BLaER1 (cell line): ENCODE measurements around the gene NAPA.

Experiments
- H3K27ac ChIP-seq: shearing (Covaris generic); formaldehyde crosslinking; 2 replicates; pipeline ENCODE4 v1.8.1; 2022
- H3K27me3 ChIP-seq: shearing (Covaris generic); formaldehyde crosslinking; 2 replicates; pipeline ENCODE4 v1.8.1; 2022
- H3K36me3 ChIP-seq: shearing (Covaris generic); formaldehyde crosslinking; 2 replicates; pipeline ENCODE4 v1.8.1; 2022
- H3K4me1 ChIP-seq: shearing (Covaris generic); formaldehyde crosslinking; 2 replicates; pipeline ENCODE4 v1.8.1; 2022
- H3K4me2 ChIP-seq: shearing (Covaris generic); formaldehyde crosslinking; 2 replicates; pipeline ENCODE4 v1.8.1; 2022
- H3K4me3 ChIP-seq: shearing (Covaris generic); formaldehyde crosslinking; 2 replicates; pipeline ENCODE4 v1.8.1; 2022
- H3K9ac ChIP-seq: shearing (Covaris generic); formaldehyde crosslinking; 2 replicates; pipeline ENCODE4 v1.8.1; 2022
- H3K9me3 ChIP-seq: shearing (Covaris generic); formaldehyde crosslinking; 2 replicates; pipeline ENCODE4 v1.8.1; 2022
- H4K20me1 ChIP-seq: shearing (Covaris generic); formaldehyde crosslinking; 2 replicates; pipeline ENCODE4 v1.8.1; 2022
- Cebpa-rat ChIP-seq: shearing (Covaris generic); IDR thresholded peaks from 2 replicates; pipeline ENCODE4 v1.8.1; 2022

NAPA gene

DNA sequence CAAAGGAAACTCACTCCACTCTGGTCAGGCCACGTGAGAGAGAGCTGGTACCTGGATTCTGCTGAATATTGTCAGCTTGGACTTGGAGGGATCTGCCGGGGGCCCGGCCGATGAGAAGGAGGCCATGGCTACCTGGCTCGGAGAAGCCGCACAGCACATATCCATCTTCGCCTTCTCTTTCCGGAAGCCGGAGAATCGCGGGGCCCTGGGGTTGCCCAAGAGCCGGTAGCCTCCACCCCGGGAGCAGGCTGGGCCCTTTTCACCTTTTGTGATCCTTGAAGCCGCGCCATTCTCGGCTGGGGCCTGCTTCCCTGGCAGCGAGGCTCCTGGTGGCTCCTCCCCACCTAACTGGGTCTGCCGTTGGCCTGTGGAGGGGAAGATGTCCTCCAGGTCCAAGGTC lies 29.2 kb upstream of the NAPA start:
- H3K9ac ChIP-seq: no peak overlapping the region
- no peak overlapping the region for H3K4me3 ChIP-seq
- H3K36me3 ChIP-seq: no peaks in the 10 kb centered on the region
- no peaks in the 10 kb centered on the region for H3K9me3 ChIP-seq
- peaks cover 6% of the 10 kb centered on the region; the same call in 1 of the 2 replicates for H4K20me1 ChIP-seq
- TF ChIP-seq Cebpa-rat: no peak
- no peak overlapping the region for H3K4me2 ChIP-seq
- H3K27ac ChIP-seq: no peak overlapping the region
- peaks cover 40% of the 10 kb centered on the region for H3K27me3 ChIP-seq
- no peaks in the 10 kb centered on the region for H3K4me1 ChIP-seq

DNA sequence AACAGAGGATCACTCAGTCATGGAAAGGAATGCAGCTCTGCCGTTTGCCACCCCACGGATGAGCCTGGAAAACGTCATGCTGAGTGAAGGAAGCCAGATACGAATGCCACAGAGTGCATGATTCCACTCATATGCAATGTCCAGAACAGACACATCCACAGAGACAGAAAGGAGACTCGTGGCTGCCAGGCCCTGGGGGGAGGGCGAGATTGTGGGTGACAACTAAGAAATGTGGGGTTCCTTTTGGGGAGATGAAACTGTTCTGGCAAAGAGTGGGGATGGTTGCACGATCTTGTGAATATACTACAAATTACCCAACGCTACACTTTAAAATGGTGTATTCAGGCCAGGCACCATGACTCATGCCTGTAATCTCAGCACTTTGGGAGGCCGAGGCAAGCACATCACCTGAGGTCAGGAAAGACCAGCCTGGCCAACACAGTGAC lies 27.2 kb upstream of the NAPA start:
- no peak overlapping the region for H3K27ac ChIP-seq
- peaks cover 6% of the 10 kb centered on the region; the same call in 1 of the 2 replicates for H4K20me1 ChIP-seq
- H3K27me3 ChIP-seq: peaks cover 37% of the 10 kb centered on the region
- H3K4me2 ChIP-seq: no peak overlapping the region
- no peaks in the 10 kb centered on the region for H3K9me3 ChIP-seq
- H3K36me3 ChIP-seq: no peaks in the 10 kb centered on the region
- no peak overlapping the region for H3K9ac ChIP-seq
- no peak overlapping the region for H3K4me3 ChIP-seq
- H3K4me1 ChIP-seq: no peaks in the 10 kb centered on the region
- no peak for TF ChIP-seq Cebpa-rat

GRCh38 chr19:47541518-47541917 lies 26.7 kb upstream of the NAPA start:
- Histone ChIP-seq H4K20me1 (peaks cover 6% of the 10 kb centered on the region; the same call in 1 of the 2 replicates), H3K4me2 (no peak overlapping the region), H3K36me3 (no peaks in the 10 kb centered on the region), H3K27ac (no peak overlapping the region), H3K9ac (no peak overlapping the region), H3K27me3 (peaks cover 31% of the 10 kb centered on the region), H3K4me3 (no peak overlapping the region), H3K4me1 (no peaks in the 10 kb centered on the region), H3K9me3 (no peaks in the 10 kb centered on the region)
- TF ChIP-seq Cebpa-rat: no peak

GRCh38 chr19:47540748-47541147 lies 25.9 kb upstream of the NAPA start:
- peaks cover 6% of the 10 kb centered on the region; the same call in 1 of the 2 replicates for H4K20me1 ChIP-seq
- no peak overlapping the region for H3K27ac ChIP-seq
- H3K4me2 ChIP-seq: no peak overlapping the region
- TF ChIP-seq Cebpa-rat: no peak
- no peaks in the 10 kb centered on the region for H3K9me3 ChIP-seq
- no peaks in the 10 kb centered on the region for H3K36me3 ChIP-seq
- peaks cover 24% of the 10 kb centered on the region for H3K27me3 ChIP-seq
- no peak overlapping the region for H3K4me3 ChIP-seq
- H3K4me1 ChIP-seq: no peaks in the 10 kb centered on the region
- no peak overlapping the region for H3K9ac ChIP-seq

DNA sequence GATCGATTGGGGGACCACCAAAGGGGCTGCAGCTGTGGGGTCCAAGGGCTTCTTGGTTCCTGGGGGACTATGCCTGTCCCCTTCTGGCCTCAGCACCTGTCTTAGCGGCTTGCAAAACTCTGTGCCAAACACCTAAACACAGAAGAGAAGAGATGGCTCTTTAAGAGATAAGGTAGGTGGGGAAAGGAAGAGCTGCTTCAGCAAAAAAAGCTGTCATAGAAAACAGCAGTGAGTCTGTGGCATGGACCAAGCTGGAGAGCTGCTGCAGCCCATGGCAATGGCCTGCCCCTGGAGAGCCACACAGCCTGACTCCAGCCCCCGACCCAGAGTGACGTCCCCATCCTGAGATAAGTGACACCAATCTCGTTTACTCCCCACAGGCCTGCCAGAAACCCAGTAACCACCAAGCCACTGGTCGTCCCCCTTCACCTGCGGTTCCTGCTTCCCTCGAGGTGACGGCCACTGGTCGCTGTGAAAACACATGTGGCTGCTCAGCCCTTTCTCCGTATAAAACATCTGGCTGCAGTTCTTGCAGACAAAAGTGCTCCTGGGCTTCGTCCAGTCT lies 25.0 kb upstream of the NAPA start:
- Histone ChIP-seq H3K4me2 (no peak overlapping the region), H3K9ac (no peak overlapping the region), H3K4me3 (no peak overlapping the region), H4K20me1 (peaks cover 6% of the 10 kb centered on the region; the same call in 1 of the 2 replicates), H3K36me3 (no peaks in the 10 kb centered on the region), H3K4me1 (no peaks in the 10 kb centered on the region), H3K27ac (no peak overlapping the region), H3K9me3 (no peaks in the 10 kb centered on the region), H3K27me3 (peaks cover 14% of the 10 kb centered on the region)
- TF ChIP-seq Cebpa-rat: no peak

- Histone ChIP-seq H3K4me2 (no peak overlapping the region), H3K9me3 (no peaks in the 10 kb centered on the region), H3K27me3 (peaks cover 4% of the 10 kb centered on the region), H3K36me3 (no peaks in the 10 kb centered on the region), H3K27ac (no peak overlapping the region), H3K4me1 (no peaks in the 10 kb centered on the region), H3K4me3 (no peak overlapping the region), H3K9ac (no peak overlapping the region), H4K20me1 (no peaks in the 10 kb centered on the region)
- no peak for TF ChIP-seq Cebpa-rat
Measured at GRCh38 chr19:47538812-47539211, 23.9 kb upstream of the NAPA start.

DNA sequence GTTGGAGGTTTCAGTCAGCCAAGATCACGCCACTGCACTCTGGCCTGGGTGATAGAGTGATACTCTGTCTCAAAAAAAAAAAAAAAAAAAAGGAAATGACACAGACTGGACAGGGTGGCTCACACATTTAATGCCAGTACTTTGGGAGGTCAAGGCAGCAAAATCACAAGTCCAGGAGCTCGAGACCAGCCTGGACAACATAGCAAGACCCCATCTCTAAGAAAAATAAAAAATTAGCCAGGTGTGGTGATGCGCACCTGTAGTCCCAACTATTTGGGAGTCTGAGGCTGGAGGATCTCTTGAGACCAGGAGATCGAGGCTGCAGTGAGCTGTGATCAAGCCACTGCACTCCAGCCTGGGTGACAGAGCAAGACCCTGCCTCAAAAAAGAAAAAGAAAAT lies 22.6 kb upstream of the NAPA start:
- Histone ChIP-seq H3K4me2 (no peak overlapping the region), H3K36me3 (no peaks in the 10 kb centered on the region), H3K27ac (no peak overlapping the region), H4K20me1 (no peaks in the 10 kb centered on the region), H3K4me1 (no peaks in the 10 kb centered on the region), H3K9ac (no peak overlapping the region), H3K27me3 (no peaks in the 10 kb centered on the region), H3K4me3 (no peak overlapping the region), H3K9me3 (no peaks in the 10 kb centered on the region)
- TF ChIP-seq Cebpa-rat: no peak

DNA sequence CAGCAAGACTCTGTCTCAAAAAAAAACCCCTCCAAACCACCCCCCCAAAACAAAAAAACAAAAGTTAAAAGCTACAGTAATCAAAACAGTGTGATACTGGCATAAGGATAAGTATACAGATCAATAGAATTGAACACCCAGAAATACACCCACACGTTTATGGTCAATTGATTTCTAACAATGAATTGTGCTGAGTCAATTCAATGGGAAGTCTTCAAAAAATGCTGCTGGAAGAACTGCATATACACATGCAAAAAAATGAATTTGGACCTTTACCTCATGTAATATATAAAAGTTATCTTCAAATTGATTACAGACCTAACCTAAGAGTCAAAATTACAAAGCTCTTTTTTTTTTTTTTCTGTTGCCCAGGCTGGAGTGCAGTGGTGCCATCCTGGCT lies 19.8 kb upstream of the NAPA start:
- H3K9me3 ChIP-seq: no peaks in the 10 kb centered on the region
- H3K4me3 ChIP-seq: no peak overlapping the region
- H3K4me1 ChIP-seq: peaks cover 2% of the 10 kb centered on the region; the same call in 1 of the 2 replicates
- H4K20me1 ChIP-seq: no peaks in the 10 kb centered on the region
- H3K27me3 ChIP-seq: peaks cover 4% of the 10 kb centered on the region; the same call in 1 of the 2 replicates
- H3K4me2 ChIP-seq: no peak overlapping the region
- H3K36me3 ChIP-seq: no peaks in the 10 kb centered on the region
- H3K9ac ChIP-seq: no peak overlapping the region
- H3K27ac ChIP-seq: no peak overlapping the region
- TF ChIP-seq Cebpa-rat: no peak

DNA sequence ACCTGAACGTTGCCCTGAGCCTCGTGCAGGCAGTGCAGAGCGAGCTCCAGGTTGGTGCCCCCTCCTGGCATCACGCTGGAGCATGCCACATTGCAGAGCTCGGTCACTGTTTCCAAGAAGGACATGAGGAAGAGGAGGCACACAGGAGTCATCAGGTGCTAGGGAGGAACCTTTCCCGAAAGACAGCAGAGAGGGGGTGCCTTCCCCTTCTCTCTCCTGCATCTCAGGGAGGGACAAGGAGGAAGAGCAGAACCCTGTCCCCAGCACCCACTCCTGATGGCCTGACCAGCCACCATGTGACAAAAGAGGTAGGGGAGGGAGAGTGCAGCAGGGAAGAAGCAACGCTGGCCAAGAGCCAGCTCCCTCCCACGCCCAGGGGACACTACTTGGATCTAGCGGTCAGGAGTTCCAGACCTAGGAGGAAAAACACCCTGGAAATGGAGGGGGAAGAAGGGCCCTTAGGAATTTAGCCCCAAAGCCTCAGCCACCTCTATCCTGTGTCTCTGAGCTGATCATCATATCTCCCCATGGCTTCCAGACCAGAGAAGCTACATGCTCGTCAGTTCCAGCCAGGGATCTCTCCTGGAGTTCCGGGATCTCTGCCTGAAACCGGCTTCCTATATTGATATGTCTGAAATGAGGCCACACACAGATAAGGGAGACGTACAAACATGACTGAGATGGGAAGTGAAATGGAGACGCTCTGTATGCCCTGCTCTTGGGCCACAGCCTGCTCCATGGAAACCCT lies 17.0 kb upstream of the NAPA start:
- H3K9ac ChIP-seq: no peak overlapping the region
- peaks cover 4% of the 10 kb centered on the region; the same call in 1 of the 2 replicates for H3K27me3 ChIP-seq
- no peaks in the 10 kb centered on the region for H3K9me3 ChIP-seq
- no peak overlapping the region for H3K4me3 ChIP-seq
- no peaks in the 10 kb centered on the region for H3K36me3 ChIP-seq
- no peak for TF ChIP-seq Cebpa-rat
- no peak overlapping the region for H3K4me2 ChIP-seq
- H4K20me1 ChIP-seq: no peaks in the 10 kb centered on the region
- H3K27ac ChIP-seq: no peak overlapping the region
- H3K4me1 ChIP-seq: peaks cover 6% of the 10 kb centered on the region; the same call in 1 of the 2 replicates

DNA sequence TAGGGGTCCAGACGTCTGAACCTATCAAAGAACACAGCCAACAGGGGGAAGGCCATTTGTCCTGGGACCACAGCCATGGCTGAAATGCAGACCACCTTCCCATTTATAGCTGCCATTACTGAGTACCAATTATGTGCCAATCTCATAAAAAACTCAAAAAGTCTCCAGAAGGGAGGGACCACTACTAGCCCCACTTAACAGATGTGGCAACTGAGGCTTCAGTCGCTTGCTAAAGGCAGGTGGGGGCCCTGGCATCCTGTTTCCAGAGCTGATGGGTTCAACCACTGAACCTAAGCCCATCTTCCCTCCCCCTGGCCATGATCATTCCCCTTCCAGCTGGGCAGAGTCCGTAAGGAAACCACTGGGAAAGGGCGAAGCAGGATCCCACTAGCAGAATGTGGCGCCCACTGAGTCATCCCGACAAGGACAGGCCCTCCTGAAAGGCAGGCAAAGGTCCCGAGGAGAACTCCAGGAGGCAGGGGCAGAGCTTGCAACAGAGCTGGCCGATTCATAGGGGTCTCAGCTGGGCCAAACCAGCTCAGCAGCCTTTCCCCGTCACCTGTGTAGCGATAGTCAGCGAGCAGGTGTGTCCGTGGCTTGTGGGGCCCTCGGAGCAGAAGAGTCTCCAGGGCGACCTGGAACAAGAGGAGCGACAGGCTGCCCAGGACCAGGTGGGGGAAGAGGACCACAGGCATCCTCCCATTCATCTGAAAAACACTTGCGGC lies 14.3 kb upstream of the NAPA start:
- Histone ChIP-seq H3K27me3 (peaks cover 4% of the 10 kb centered on the region; the same call in 1 of the 2 replicates), H3K36me3 (no peaks in the 10 kb centered on the region), H4K20me1 (no peaks in the 10 kb centered on the region), H3K4me3 (no peak overlapping the region), H3K9me3 (no peaks in the 10 kb centered on the region), H3K4me1 (peaks cover 6% of the 10 kb centered on the region), H3K27ac (no peak overlapping the region), H3K4me2 (peak overlapping the region; percentile 23; the same call in 1 of the 2 replicates), H3K9ac (no peak overlapping the region)
- no peak for TF ChIP-seq Cebpa-rat
